LNCaP clone FGC (cell line): ENCODE results near the gene TASL.

Experiments used
- DNase-seq: peaks from one replicate; pipeline ENCODE4 v3.0.0-alpha.2; 2011; ENCODE audit warnings: low read depth
- H3K4me3 ChIP-seq: 2 replicates; pipeline ENCODE4 v1.5.1; 2011; ENCODE audit warnings: mild to moderate bottlenecking, low read depth, low read length, control low read depth
- TF ChIP-seq, protein P1 (sequence below): IDR thresholded peaks from 2 replicates; pipeline ENCODE4 v1.5.1; 2012; ENCODE audit warnings: mild to moderate bottlenecking; ENCODE audit not compliant: control insufficient read depth, insufficient read depth; ENCODE audit errors: extremely low read depth

Gene TASL

DNA sequence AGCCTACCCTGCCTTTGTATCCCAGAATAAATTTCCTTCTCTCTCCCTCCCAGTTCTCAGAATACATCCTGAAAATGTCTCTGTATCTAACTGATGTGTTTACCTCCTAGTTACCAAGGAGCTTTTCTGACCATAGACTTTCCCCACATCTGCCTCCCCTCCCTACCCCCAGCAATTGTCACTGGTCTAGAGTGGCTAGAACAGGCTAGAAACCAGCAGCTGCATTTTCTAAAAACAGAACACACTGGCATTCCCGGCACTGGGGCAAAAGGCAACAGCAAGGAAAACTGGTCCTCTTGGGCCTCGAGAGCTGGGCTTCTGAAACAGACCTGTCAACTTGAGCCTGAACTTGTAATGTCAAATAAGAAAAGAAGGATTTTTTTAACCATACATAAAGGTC is 16.4 kb downstream of the TASL start:
- TF ChIP-seq, protein P1, sequence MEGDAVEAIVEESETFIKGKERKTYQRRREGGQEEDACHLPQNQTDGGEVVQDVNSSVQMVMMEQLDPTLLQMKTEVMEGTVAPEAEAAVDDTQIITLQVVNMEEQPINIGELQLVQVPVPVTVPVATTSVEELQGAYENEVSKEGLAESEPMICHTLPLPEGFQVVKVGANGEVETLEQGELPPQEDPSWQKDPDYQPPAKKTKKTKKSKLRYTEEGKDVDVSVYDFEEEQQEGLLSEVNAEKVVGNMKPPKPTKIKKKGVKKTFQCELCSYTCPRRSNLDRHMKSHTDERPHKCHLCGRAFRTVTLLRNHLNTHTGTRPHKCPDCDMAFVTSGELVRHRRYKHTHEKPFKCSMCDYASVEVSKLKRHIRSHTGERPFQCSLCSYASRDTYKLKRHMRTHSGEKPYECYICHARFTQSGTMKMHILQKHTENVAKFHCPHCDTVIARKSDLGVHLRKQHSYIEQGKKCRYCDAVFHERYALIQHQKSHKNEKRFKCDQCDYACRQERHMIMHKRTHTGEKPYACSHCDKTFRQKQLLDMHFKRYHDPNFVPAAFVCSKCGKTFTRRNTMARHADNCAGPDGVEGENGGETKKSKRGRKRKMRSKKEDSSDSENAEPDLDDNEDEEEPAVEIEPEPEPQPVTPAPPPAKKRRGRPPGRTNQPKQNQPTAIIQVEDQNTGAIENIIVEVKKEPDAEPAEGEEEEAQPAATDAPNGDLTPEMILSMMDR, result no peak
- H3K4me3 ChIP-seq, result no peak overlapping the region
- no peak for DNase-seq

GRCh38 chrX:30538271-30538670 is 39.3 kb downstream of the TASL start:
- TF ChIP-seq, protein P1, result no peak
- DNase-seq, result no peak
- no peak overlapping the region for H3K4me3 ChIP-seq

- TF ChIP-seq, protein P1, result no peak
- H3K4me3 ChIP-seq, result no peak overlapping the region
- no peak for DNase-seq
These were observed 43.7 kb downstream of the TASL start for GRCh38 chrX:30533835-30534234.

DNA sequence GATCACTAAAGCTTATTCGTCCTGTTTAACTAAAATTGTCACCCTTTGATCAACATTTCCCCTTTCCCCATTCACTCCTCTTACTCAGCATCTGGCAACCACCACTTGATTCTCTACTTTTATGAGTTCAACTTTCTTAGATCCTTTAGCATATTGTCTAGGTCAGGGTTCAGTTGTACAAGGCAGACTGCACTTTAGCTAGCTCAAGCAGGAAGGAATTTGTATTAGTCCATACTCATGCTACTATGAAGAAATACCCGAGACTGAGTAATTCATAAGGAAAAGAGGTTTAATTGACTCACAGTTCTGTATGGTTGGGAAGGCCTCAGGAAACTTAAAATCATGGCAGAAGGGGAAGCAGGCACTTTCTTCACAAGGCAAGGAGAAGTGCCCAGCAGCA is 44.3 kb downstream of the TASL start:
- no peak overlapping the region for H3K4me3 ChIP-seq
- TF ChIP-seq, protein P1, result no peak
- no peak for DNase-seq

GRCh38 chrX:30530606-30531005 is 47.0 kb downstream of the TASL start:
- DNase-seq, result no peak
- TF ChIP-seq, protein P1, result no peak
- no peak overlapping the region for H3K4me3 ChIP-seq

DNA sequence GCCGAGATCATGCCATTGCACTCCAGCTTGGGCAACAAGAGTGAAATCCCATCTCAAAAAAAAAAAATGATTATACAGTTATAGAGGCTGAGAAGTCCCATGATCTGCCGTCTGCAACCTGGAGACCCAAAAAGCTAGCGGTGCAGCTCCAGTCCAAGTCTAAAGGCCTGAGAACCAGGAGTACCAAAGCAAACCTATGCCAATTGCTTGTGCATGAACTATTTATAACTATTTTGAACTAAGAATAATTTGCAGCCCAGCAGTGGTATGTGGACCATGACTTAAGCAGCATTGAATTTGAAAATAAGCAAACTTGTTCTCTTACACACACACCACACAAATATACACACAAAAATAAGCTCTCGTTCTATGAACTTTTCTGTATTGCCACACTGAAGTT is 51.8 kb downstream of the TASL start:
- H3K4me3 ChIP-seq, result no peak overlapping the region
- no peak for DNase-seq
- TF ChIP-seq, protein P1, result no peak

DNA sequence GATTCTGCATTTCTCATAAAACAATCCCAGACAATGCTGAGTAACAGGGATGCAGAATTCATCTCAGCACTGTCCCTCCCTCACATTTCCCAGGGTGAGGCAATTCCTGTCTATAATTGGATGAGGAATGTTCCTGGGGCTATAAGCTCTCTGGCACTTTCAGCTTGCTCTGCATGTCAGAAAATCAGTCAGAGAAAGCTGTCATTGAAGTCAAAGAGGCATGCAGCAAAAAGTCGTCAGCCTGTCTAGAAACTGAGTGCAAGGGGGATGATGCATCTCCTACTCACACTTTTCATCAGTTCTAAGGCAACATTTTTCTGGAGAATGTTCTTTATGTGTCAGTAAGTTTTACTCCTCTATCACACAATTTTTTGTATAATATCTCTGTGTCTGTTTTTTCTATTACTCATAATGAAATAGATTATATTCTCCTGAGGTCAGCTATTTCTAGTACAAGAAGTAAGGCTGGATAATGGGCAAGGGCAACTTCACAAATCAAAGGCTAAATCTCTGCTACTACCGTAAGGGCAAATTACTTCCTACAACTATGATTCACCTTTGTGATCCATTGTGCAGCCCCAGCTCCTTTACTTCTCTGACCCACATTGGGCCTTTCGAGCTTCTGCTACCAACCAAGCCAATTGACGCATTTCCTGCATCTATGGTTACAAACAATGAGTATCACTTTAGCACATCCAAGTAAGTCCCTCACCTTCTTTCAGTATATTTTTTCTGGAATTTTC is 56.0 kb downstream of the TASL start:
- no peak for DNase-seq
- H3K4me3 ChIP-seq, result no peak overlapping the region
- TF ChIP-seq, protein P1, result no peak
